ENCODE measurements around the gene TTYH3. TPM values are rescaled to one million over a fixed set of nuclear protein-coding genes. Genes with fewer than 3 reads are reported as not detected.

The TTYH3 gene
- total RNA-seq, 1 experiment from 2014 or later: 122 TPM

GRCh38 chr7:2658941-2659340 lies 27.2 kb downstream of the TTYH3 start:
- Histone ChIP-seq H3K79me2 (ENCODE audit: insufficient read depth, low read length) (no peaks in the 10 kb centered on the region), H3K9me3 (ENCODE audit: control insufficient read depth, low read depth, low read length) (no peaks in the 10 kb centered on the region), H3K4me2 (ENCODE audit: insufficient read depth, insufficient read length, low read length) (no peak overlapping the region), H3K27ac (ENCODE audit: insufficient read length, low read depth, low read length) (no peak overlapping the region), H3K56ac (ENCODE audit: insufficient read length, low read depth, low read length) (no peak overlapping the region), H3T11ph (ENCODE audit: low read length) (no peak overlapping the region), H2AFZ (ENCODE audit: low read length) (no peak overlapping the region), H3K23ac (ENCODE audit: insufficient read length, low read depth, low read length) (no peak overlapping the region), H2BK15ac (ENCODE audit: low read depth, low read length) (no peak overlapping the region), H3K4ac (ENCODE audit: low read depth, low read length) (no peak overlapping the region), H3K14ac (ENCODE audit: insufficient read depth, low read length) (no peak overlapping the region), H2BK20ac (ENCODE audit: low read depth, low read length, poor library complexity, severe bottlenecking) (no peak overlapping the region), H3K23me2 (ENCODE audit: insufficient read length, low read depth, low read length, poor library complexity, severe bottlenecking) (no peaks in the 10 kb centered on the region), H2BK120ac (ENCODE audit: low read depth, low read length, poor library complexity, severe bottlenecking) (no peak overlapping the region), H4K5ac (ENCODE audit: insufficient read length, low read depth, low read length) (no peak overlapping the region), H3K27me3 (ENCODE audit: insufficient read depth, low read length) (no peaks in the 10 kb centered on the region), H4K8ac (replicated peaks; ENCODE audit: insufficient read length, low read depth, low read length) (no peak overlapping the region), H3K4me1 (ENCODE audit: insufficient read depth, low read length) (no peaks in the 10 kb centered on the region), H3K9ac (ENCODE audit: extremely low read depth, insufficient read length, low read length) (no peak overlapping the region), H4K20me1 (ENCODE audit: control insufficient read depth, insufficient read depth, insufficient read length) (no peaks in the 10 kb centered on the region), H2BK12ac (ENCODE audit: insufficient read length, low read depth, low read length) (no peak overlapping the region), H2AK5ac (ENCODE audit: insufficient read length, low read length) (no peak overlapping the region), H3K18ac (ENCODE audit: insufficient read length, low read depth, low read length) (no peak overlapping the region), H2BK5ac (ENCODE audit: insufficient read length, low read length) (no peak overlapping the region), H3K79me1 (ENCODE audit: insufficient read depth, low read depth, low read length, poor library complexity, severe bottlenecking) (no peaks in the 10 kb centered on the region), H4K91ac (ENCODE audit: insufficient read length, low read depth, low read length) (no peak overlapping the region)
- Mint-ChIP-seq H3K27ac (no peak overlapping the region), H3K4me1 (0 out of 4 replicates have a peak, but pooled peaks cover 2 to 4% of the 10 kb centered on the region in 2 experiments), H3K4me3 (no peak overlapping the region), H3K36me3 (ENCODE audit: insufficient read depth in 1 of 3, low read depth in 3 of 3) (peaks cover 8 to 32% (median 22%) of the 10 kb centered on the region in 3 experiments), H3K9me3 (no peaks in the 10 kb centered on the region; a peak in 1 of 5 replicates), H3K27me3 (ENCODE audit: low read depth) (no peaks in the 10 kb centered on the region; the same call in 1 of the 2 replicates)
- no peak for DNase-seq
- TF ChIP-seq, protein P1, sequence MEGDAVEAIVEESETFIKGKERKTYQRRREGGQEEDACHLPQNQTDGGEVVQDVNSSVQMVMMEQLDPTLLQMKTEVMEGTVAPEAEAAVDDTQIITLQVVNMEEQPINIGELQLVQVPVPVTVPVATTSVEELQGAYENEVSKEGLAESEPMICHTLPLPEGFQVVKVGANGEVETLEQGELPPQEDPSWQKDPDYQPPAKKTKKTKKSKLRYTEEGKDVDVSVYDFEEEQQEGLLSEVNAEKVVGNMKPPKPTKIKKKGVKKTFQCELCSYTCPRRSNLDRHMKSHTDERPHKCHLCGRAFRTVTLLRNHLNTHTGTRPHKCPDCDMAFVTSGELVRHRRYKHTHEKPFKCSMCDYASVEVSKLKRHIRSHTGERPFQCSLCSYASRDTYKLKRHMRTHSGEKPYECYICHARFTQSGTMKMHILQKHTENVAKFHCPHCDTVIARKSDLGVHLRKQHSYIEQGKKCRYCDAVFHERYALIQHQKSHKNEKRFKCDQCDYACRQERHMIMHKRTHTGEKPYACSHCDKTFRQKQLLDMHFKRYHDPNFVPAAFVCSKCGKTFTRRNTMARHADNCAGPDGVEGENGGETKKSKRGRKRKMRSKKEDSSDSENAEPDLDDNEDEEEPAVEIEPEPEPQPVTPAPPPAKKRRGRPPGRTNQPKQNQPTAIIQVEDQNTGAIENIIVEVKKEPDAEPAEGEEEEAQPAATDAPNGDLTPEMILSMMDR (conservative IDR thresholded peaks at IDR 0.05): no peak
- WGBS (ENCODE audit: extremely low coverage, insufficient read length, low lambda C conversion rate): no CpG with 5 or more reads among the region's 15 CpGs
